GM21528 (cell line): ENCODE measurements around the gene TRA2A.
"Not testable (repeated sequence)": the region's sequence is repeated elsewhere in the genome, so short reads cannot be mapped to it uniquely, and the experiment has no call there.

Experiments used
- ATAC-seq: cut with Tn5 transposase; IDR thresholded peaks from one replicate; pipeline ENCODE4 v1.9.1; 2021; ENCODE audit warnings: mild to moderate bottlenecking, moderate library complexity; ENCODE audit not compliant: unreplicated experiment, low FRiP score

Gene TRA2A

GRCh38 chr7:23531794-23532489, at the start of gene TRA2A:
Gene TRA2A, minus strand, starts transcription at chr7:23531981. Its CDS starts 157 bp downstream, at chr7:23531824.
- ATAC-seq: peak; percentile 96

DNA sequence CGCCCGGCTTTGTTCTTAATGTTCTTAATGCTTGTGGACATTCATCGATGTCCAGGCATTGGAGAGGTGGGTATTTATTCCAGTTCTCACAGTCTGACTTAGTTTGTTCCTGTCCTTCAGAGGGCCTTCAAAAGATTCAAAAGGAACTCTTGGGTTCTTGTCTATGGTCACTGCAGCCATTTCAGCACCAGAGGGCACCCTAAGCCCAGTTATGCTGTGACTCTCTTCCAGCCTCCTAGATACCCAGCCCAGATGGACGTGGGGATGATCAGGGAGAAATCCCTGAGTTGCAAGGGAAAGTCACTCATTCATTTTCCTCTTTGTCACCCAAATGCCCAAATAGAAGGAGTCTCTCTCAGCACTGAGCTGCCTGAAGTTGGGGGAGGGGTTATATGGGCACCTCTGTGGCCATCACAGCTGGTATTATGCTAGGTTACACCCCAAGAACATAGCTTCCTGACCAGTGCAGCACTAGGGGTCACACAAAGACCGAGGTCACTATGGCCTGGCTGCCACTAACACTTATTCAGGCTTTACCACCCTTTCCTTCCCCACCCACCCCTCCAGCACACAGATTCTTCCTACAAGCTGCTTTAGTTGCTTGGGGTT, 38.9 kb upstream of the TRA2A start:
- peak; percentile 85 for ATAC-seq

- no peak for ATAC-seq
Observed at GRCh38 chr7:23558303-23558702, 26.5 kb upstream of the TRA2A start.

DNA sequence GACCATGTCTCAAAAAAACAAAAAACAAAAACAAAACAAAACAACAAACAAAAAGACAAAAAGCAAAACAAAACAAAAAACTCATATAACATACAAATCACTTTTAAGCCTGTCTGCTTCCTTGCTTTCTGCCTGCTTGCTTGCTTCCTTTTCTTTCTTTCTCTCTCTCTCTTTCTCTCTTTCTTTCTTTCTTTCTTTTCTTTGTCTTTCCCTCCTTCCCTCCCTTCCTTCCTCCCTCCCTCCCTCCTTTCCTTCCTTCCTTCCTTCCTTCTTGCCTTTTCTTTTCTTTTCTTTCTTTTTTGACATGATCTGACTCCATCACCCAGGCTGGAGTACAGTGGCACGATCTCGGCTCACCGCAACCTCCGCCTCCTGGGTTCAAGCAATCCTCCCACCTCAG, 15.9 kb upstream of the TRA2A start:
- no peak for ATAC-seq

GRCh38 chr7:23546897-23547572, 15.3 kb upstream of the TRA2A start:
- peak; percentile 78 for ATAC-seq

DNA sequence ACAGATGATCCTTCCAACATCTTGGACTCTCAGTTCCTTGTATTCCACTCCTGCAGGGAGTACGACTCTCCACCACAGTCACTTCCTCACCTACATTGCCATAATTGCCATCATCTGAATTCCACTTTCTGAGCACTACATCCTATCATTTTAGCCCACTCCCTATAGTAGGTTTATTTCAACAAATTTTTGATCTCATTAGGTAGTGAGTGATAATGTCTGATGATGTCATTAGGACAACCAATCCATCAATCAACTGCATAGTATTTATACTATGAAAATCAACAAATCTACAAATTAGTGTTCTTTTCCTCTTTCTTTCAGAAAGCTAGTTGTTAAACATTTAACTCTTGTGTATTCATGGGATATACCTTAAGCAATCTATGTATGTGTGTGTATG, 13.7 kb upstream of the TRA2A start:
- ATAC-seq: no peak

GRCh38 chr7:23544913-23545354, 13.2 kb upstream of the TRA2A start:
- ATAC-seq: peak; percentile 62

GRCh38 chr7:23542752-23543151, 11.0 kb upstream of the TRA2A start:
- no peak for ATAC-seq

- no peak for ATAC-seq
Observed at GRCh38 chr7:23539494-23539907, 7.7 kb upstream of the TRA2A start.

DNA sequence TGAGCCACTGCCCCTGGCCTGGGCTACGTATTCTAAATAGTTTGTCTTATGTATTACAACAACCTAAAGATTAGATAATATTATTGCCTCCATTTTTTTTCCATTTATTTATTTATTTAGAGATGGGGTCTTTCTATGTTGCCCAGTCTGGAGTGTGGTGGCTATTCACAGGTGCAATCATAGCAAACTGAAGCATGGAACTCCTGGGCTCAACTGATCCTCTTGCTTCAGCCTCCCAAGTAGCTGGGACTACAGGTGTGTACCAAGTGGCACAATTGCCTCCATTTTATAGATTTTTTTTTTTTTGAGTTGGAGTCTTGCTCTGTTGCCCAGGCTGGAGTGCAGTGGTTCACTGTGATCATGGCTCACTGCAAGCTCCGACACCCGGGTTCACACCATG, 6.5 kb upstream of the TRA2A start:
- ATAC-seq: no peak

- no peak for ATAC-seq
Observed at GRCh38 chr7:23533238-23533604, 1.4 kb upstream of the TRA2A start.

- ATAC-seq: no peak
Observed at GRCh38 chr7:23532490-23533237, 883 bp upstream of the TRA2A start.

DNA sequence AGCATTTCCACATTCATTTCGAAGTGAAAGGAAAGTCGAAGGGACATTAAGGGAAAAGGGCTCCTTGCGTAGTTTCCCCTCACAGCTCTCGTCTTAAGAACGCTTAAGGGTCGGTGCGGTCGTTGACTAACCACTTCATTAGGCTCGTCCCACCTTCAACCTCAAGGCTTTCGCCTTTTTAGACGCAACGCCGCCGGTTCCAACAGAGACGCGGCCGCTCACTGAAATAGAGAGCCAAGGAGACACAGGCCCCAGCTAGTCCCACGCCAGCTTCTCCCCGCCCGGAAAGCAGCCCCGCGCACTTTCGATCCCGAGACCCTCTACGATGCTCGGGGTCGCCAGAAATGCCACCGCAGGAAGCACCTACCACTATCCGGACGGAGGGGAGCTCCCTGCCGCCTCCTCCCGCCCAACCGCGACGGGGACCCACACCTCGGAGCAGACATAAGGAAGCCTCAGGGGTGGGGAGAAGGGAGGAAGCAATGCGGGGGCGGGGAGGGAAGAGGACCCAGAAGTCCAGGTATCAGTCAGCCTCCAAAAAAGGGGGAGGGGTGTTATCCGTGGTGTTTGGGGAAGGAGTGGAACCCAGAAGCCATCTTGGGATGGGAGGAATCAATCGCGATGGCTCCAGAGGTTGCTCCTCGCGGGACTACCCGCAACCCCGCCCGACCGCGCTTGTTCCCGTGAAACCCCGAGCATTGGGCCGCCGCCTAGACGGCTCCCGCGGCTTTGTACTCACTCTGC, 559 bp downstream of the TRA2A start:
- ATAC-seq: peak; percentile 38

- ATAC-seq: no peak
Observed at GRCh38 chr7:23530405-23530804, 1.4 kb downstream of the TRA2A start.

GRCh38 chr7:23529262-23529859, 2.4 kb downstream of the TRA2A start:
- ATAC-seq: no peak

- not testable (repeated sequence) for ATAC-seq
Observed at GRCh38 chr7:23525611-23526010, 6.2 kb downstream of the TRA2A start.

DNA sequence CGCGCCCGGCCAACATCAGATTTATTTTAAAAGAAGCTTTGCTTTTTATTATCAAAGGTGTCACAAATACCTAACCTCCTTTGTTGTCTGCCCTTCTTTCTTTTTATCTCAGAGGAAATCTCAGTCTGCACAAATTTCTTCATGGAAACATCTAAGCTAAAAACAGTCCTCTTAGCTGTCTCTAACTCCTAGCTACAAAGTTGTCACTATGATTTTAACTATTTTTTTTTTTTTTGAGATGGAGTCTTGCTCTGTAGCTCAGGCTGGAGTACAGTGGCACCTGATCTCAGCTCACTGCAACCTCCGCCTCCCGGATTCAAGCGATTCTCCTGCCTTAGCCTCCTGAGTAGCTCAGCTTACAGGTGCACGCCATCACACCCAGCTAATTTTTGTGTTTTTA, 7.3 kb downstream of the TRA2A start:
- ATAC-seq: no peak

- no peak for ATAC-seq
Observed at GRCh38 chr7:23523486-23524075, 8.2 kb downstream of the TRA2A start.

- no peak for ATAC-seq
Observed at GRCh38 chr7:23520582-23520981, 11.2 kb downstream of the TRA2A start.

- peak; percentile 62 for ATAC-seq
Observed at GRCh38 chr7:23514755-23515154, 17.0 kb downstream of the TRA2A start.
